T follicular helper cell (primary cell): ENCODE results near the gene AKR1B1.
A peak's percentile ranks its signal among the peaks of the same experiment; 100 is the strongest.

Experiments
- DNase-seq: peaks from one replicate; pipeline ENCODE4 v3.0.0-alpha.2; 2020; ENCODE audit warnings: low read depth

AKR1B1 gene

GRCh38 chr7:134444198-134444960 lies 14.5 kb downstream of the AKR1B1 start:
- DNase-seq = no peak

GRCh38 chr7:134443396-134444070 lies 15.4 kb downstream of the AKR1B1 start:
- no peak for DNase-seq

- DNase-seq = no peak
Measured at GRCh38 chr7:134442441-134443220, 16.3 kb downstream of the AKR1B1 start.

- no peak for DNase-seq
Measured at GRCh38 chr7:134441264-134441663, 17.6 kb downstream of the AKR1B1 start.

GRCh38 chr7:134440476-134440875 lies 18.4 kb downstream of the AKR1B1 start:
- DNase-seq = no peak

- no peak for DNase-seq
Measured at GRCh38 chr7:134440067-134440466, 18.8 kb downstream of the AKR1B1 start.

GRCh38 chr7:134438946-134439345 lies 20.0 kb downstream of the AKR1B1 start:
- DNase-seq = no peak

- no peak for DNase-seq
Measured at GRCh38 chr7:134435161-134435920, 23.6 kb downstream of the AKR1B1 start.

- DNase-seq = no peak
Measured at GRCh38 chr7:134434701-134435100, 24.2 kb downstream of the AKR1B1 start.

- no peak for DNase-seq
Measured at GRCh38 chr7:134433430-134433829, 25.5 kb downstream of the AKR1B1 start.

- DNase-seq = peak; percentile 46
Measured at GRCh38 chr7:134432296-134433152, 26.4 kb downstream of the AKR1B1 start.

GRCh38 chr7:134431815-134432214 lies 27.1 kb downstream of the AKR1B1 start:
- DNase-seq = no peak

GRCh38 chr7:134429481-134429880 lies 29.4 kb downstream of the AKR1B1 start:
- DNase-seq = no peak

GRCh38 chr7:134428942-134429341 lies 30.0 kb downstream of the AKR1B1 start:
- no peak for DNase-seq

GRCh38 chr7:134427896-134428295 lies 31.0 kb downstream of the AKR1B1 start:
- no peak for DNase-seq

- DNase-seq = no peak
Measured at GRCh38 chr7:134425777-134426176, 33.1 kb downstream of the AKR1B1 start.

- DNase-seq = no peak
Measured at GRCh38 chr7:134422638-134423037, 36.3 kb downstream of the AKR1B1 start.

- no peak for DNase-seq
Measured at GRCh38 chr7:134422008-134422407, 36.9 kb downstream of the AKR1B1 start.

GRCh38 chr7:134420424-134421125 lies 38.3 kb downstream of the AKR1B1 start:
- no peak for DNase-seq

- no peak for DNase-seq
Measured at GRCh38 chr7:134419875-134420274, 39.0 kb downstream of the AKR1B1 start.
